Tibial nerve (tissue), 4 donors: ENCODE data around the gene RUNX1. TPM values are rescaled to one million over a fixed set of nuclear protein-coding genes. Genes with fewer than 3 reads are reported as not detected.
"Not testable (repeated sequence)": the region's sequence is repeated elsewhere in the genome, so short reads cannot be mapped to it uniquely, and the experiment has no call there.

Experiments used
- DNase-seq, 2 donors: peaks; one replicate each; pipeline ENCODE4 v3.0.0-alpha.2; 2019; ENCODE audit warnings: low spot score in 2 of 2
- H3K27ac ChIP-seq, 4 donors: fragments of 200-600 bp; sonication (generic) in 3 of 4; one replicate each; pipeline ENCODE4 v1.5.1; 2017 to 2019; ENCODE audit warnings: mild to moderate bottlenecking in 1 of 4
- H3K27me3 ChIP-seq, 2 donors: fragments of 200-600 bp; sonication (generic) in 1 of 2; one replicate each; pipeline versions ENCODE4 v1.5.1 to v1.6.0; 2017 to 2019
- H3K36me3 ChIP-seq, 3 donors: fragments of 200-600 bp; sonication (generic); one replicate each; pipeline ENCODE4 v1.5.1; 2018 to 2019
- H3K4me1 ChIP-seq, 4 donors: fragments of 200-600 bp; sonication (generic) in 3 of 4; one replicate each; pipeline ENCODE4 v1.5.1; 2017 to 2019
- H3K4me3 ChIP-seq, 4 donors: fragments of 200-600 bp; sonication (generic) in 3 of 4; one replicate each; pipeline ENCODE4 v1.5.1; 2017 to 2019; ENCODE audit warnings: mild to moderate bottlenecking in 1 of 4, moderate library complexity in 1 of 4
- H3K9me3 ChIP-seq, 4 donors: fragments of 200-600 bp; sonication (generic) in 3 of 4; one replicate each; pipeline ENCODE4 v1.5.1; 2017 to 2019
- CTCF ChIP-seq, 5 experiments: fragments of 200-600 bp in 3 of 5; fragments of 450-650 bp in 2 of 5; sonication (generic) in 3 of 5; IDR thresholded peaks; one replicate each; pipeline ENCODE4 v1.5.1; 2016 to 2019; ENCODE audit warnings: antibody characterized with exemption in 5 of 5, mild to moderate bottlenecking in 3 of 5, moderate library complexity in 2 of 5
- EP300 ChIP-seq, 2 donors: sonication (generic); formaldehyde crosslinking; IDR thresholded peaks; one replicate each; pipeline ENCODE4 v1.6.1; 2017; ENCODE audit warnings: antibody characterized with exemption in 2 of 2, mild to moderate bottlenecking in 1 of 2
- POLR2A ChIP-seq, 2 donors: fragments of 450-650 bp; IDR thresholded peaks; one replicate each; pipeline ENCODE4 v1.6.1; 2017; ENCODE audit warnings: antibody characterized with exemption in 2 of 2, mild to moderate bottlenecking in 2 of 2, moderate library complexity in 2 of 2
- WGBS, 2 donors: methylation state at CpG; one replicate each; pipeline ENCODE4 v1.1.5; 2018; 5-methylcytosine and 5-hydroxymethylcytosine counted together
- total RNA-seq, 4 donors: library from RNA; depleted of rRNA; stranded (reverse); fragments of >200 nt; gene quantifications; one replicate each; pipeline ENCODE4 v1.1.0, GENCODE V29; 2016

Gene RUNX1
- total RNA-seq, 4 donors from 2014 or later, result 23.6 to 36.9 (median 26.3) TPM

DNA sequence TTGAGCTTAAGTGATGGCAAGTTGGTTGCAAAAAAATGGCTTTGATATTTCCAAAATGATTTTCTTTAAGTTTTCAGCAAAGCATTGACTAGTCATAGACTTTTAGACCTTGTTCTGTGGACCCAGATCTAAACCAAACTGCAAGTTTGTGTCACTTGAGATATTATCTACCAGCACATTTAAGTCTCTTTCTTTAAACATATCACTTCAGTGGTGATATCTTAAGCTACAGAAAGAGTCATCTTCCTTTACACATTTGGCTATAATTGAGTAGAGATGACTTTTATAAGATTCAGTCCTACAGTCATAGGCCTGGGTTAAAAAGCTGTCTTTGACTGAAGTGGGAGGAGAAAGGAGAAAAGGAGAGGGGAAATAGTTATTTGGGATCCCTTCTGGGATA lies 95.2 kb downstream of the RUNX1 start:
- no peak for DNase-seq
- H3K4me3 ChIP-seq, result no peak overlapping the region

GRCh38 chr21:34952701-34953100 lies 96.4 kb downstream of the RUNX1 start:
- TF ChIP-seq CTCF (IDR thresholded peaks at IDR 0.05) (no peak), POLR2A (IDR thresholded peaks at IDR 0.05) (no peak), EP300 (IDR thresholded peaks at IDR 0.05) (no peak)
- Histone ChIP-seq H3K9me3 (no peaks in the 10 kb centered on the region), H3K36me3 (no peaks in the 10 kb centered on the region), H3K4me3 (no peak overlapping the region), H3K27ac (no peak overlapping the region), H3K27me3 (no peaks in the 10 kb centered on the region), H3K4me1 (no peaks in the 10 kb centered on the region)
- DNase-seq, result no peak
- 78 to 81% methylated on average over 1 of the region's 1 CpG for WGBS, 2 donors

More for the DNA sequence above, 95.2 kb downstream of the RUNX1 start:
- no peaks in the 10 kb centered on the region for H3K27me3 ChIP-seq
- no peak for TF ChIP-seq POLR2A (IDR thresholded peaks at IDR 0.05)
- no peak for TF ChIP-seq CTCF (IDR thresholded peaks at IDR 0.05)
- no peak for TF ChIP-seq EP300 (IDR thresholded peaks at IDR 0.05)
- no peaks in the 10 kb centered on the region for H3K9me3 ChIP-seq
- no peak overlapping the region for H3K27ac ChIP-seq
- no peaks in the 10 kb centered on the region for H3K4me1 ChIP-seq
- H3K36me3 ChIP-seq, result no peaks in the 10 kb centered on the region

DNA sequence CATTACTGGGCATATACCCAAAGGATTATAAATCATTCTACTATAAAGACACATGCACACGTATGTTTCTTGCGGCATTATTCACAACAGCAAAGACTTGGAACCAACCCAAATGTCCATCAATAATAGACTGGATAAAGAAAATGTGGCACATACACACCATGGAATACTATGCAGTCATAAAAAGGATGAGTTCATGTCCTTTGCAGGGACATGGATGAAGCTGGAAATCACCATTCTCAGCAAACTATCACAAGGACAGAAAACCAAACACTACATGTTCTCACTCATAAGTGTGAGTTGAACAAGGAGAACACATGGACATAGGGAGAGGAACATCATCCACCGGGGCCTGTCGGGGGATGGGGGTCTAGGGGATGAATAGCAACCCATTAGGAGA lies 97.2 kb downstream of the RUNX1 start:
- DNase-seq, H3K4me3 ChIP-seq, H3K9me3 ChIP-seq, H3K27me3 ChIP-seq, H3K36me3 ChIP-seq, H3K27ac ChIP-seq, H3K4me1 ChIP-seq: not testable (repeated sequence)
- 92% methylated on average over 4 of the region's 4 CpGs for WGBS, 2 donors

DNA sequence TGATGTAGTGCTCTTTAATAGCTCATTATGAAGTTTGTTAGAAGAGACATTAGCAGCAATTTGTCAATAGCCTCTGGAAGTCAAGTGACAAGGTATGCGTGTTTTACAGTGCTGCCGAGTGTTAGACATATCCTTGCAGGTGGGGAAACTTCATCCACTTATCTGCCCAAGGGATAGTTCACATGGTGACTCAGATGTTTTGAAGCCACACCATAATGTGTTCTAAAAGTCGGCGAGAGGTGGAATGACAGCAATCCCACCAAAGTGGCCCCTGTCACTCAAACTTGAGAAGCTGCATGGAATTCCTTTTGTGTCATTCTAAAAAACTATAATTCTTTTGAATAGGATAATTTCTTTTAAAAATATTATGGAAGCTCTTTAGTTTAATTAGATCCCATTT lies 98.1 kb downstream of the RUNX1 start:
- no peak for DNase-seq
- Histone ChIP-seq H3K9me3 (no peaks in the 10 kb centered on the region), H3K27me3 (no peaks in the 10 kb centered on the region), H3K27ac (no peak overlapping the region), H3K36me3 (no peaks in the 10 kb centered on the region), H3K4me3 (no peak overlapping the region), H3K4me1 (no peaks in the 10 kb centered on the region)
- 81 to 88% methylated on average over 4 of the region's 4 CpGs for WGBS, 2 donors
- TF ChIP-seq CTCF (IDR thresholded peaks at IDR 0.05), result no peak

DNA sequence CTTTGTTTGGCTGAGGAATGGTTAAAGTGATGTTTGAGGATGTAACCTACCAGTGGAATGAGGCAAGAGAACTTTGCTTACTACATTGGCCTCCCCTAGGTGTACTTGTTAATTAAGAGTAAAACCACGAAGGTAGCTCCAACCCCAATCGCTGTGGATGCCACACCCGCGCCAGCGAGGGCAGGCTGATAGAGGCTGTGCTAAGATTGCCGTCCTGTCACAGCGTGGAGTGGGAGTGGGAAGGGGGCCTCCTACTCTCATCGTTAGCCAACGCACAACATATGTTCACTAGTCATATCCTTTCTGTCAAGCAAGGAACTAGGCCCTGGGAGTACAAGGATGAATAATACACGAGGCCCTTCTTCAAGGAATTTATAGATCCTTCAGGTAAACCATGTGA lies 99.6 kb downstream of the RUNX1 start:
- no peaks in the 10 kb centered on the region for H3K36me3 ChIP-seq
- no peak for DNase-seq
- H3K9me3 ChIP-seq, result no peaks in the 10 kb centered on the region
- WGBS, 2 donors, result 83 to 87% methylated on average over 10 of the region's 10 CpGs
- no peaks in the 10 kb centered on the region for H3K27me3 ChIP-seq
- H3K27ac ChIP-seq, result no peak overlapping the region
- H3K4me1 ChIP-seq, result no peaks in the 10 kb centered on the region
- no peak overlapping the region for H3K4me3 ChIP-seq
- TF ChIP-seq EP300 (IDR thresholded peaks at IDR 0.05), result no peak
- TF ChIP-seq POLR2A (IDR thresholded peaks at IDR 0.05), result no peak
- TF ChIP-seq CTCF (IDR thresholded peaks at IDR 0.05), result no peak

GRCh38 chr21:34949030-34949429 lies 100.1 kb downstream of the RUNX1 start:
- Histone ChIP-seq H3K4me1 (no peaks in the 10 kb centered on the region), H3K27ac (no peak overlapping the region), H3K4me3 (no peak overlapping the region), H3K27me3 (no peaks in the 10 kb centered on the region), H3K36me3 (no peaks in the 10 kb centered on the region), H3K9me3 (no peaks in the 10 kb centered on the region)
- WGBS, 2 donors, result 74 to 76% methylated on average over 4 of the region's 4 CpGs
- no peak for TF ChIP-seq EP300 (IDR thresholded peaks at IDR 0.05)
- TF ChIP-seq CTCF (IDR thresholded peaks at IDR 0.05), result no peak
- TF ChIP-seq POLR2A (IDR thresholded peaks at IDR 0.05), result no peak
- DNase-seq, result no peak
